Sigmoid colon (tissue), 7 donors: ENCODE data around the gene VPS25. TPM values are rescaled to one million over a fixed set of nuclear protein-coding genes. Genes with fewer than 3 reads are reported as not detected.

ENCODE experiments used
- DNase-seq: peaks from one replicate; pipeline ENCODE4 v3.0.0-alpha.2; 2019
- H3K27ac ChIP-seq, 4 donors: fragments of 200-600 bp; sonication (generic); one replicate each; pipeline ENCODE4 v1.5.1; 2016 to 2019; ENCODE audit warnings: mild to moderate bottlenecking in 1 of 4
- H3K27me3 ChIP-seq, 3 donors: fragments of 200-600 bp; sonication (generic); one replicate each; pipeline ENCODE4 v1.5.1; 2019; ENCODE audit warnings: mild to moderate bottlenecking in 1 of 3
- H3K36me3 ChIP-seq, 4 donors: fragments of 200-600 bp; sonication (generic); one replicate each; pipeline ENCODE4 v1.5.1; 2016 to 2019
- H3K4me1 ChIP-seq, 4 donors: fragments of 200-600 bp; sonication (generic); one replicate each; pipeline ENCODE4 v1.5.1; 2017 to 2019
- H3K4me3 ChIP-seq, 4 donors: fragments of 200-600 bp; sonication (generic); one replicate each; pipeline ENCODE4 v1.5.1; 2017 to 2019; ENCODE audit warnings: mild to moderate bottlenecking in 2 of 4, moderate library complexity in 1 of 4
- H3K9me3 ChIP-seq, 4 donors: fragments of 200-600 bp in 3 of 4; sonication (generic) in 3 of 4; one replicate each; pipeline versions ENCODE4 v1.5.1 to v1.6.1; 2013 to 2019
- EP300 ChIP-seq, 4 donors: sonication (generic); formaldehyde crosslinking; IDR thresholded peaks; one replicate each; pipeline ENCODE4 v1.6.1; 2017; ENCODE audit warnings: antibody characterized with exemption in 4 of 4
- POLR2A ChIP-seq, 2 donors: fragments of 450-650 bp; IDR thresholded peaks; one replicate each; pipeline ENCODE4 v1.6.1; 2016; ENCODE audit warnings: antibody characterized with exemption in 2 of 2, mild to moderate bottlenecking in 2 of 2, moderate library complexity in 2 of 2
- POLR2AphosphoS5 ChIP-seq, 4 donors: sonication (generic); formaldehyde crosslinking; IDR thresholded peaks; one replicate each; pipeline ENCODE4 v1.6.1; 2017; ENCODE audit warnings: antibody characterized with exemption in 4 of 4
- WGBS, 2 donors: extraction: QIAGEN DNeasy Blood & Tissue Kit; methylation state at CpG; one replicate each; pipeline ENCODE4 v1.1.7; 2013; 5-methylcytosine and 5-hydroxymethylcytosine counted together
- intact Hi-C: fragments of 100-400 bp; cut with DNase I; formaldehyde crosslinking; loops from one replicate; pipeline ENCODE4 v1.15.1; 2023
- polyA plus RNA-seq, 3 donors: library from polyadenylated mRNA; stranded (reverse); fragments of 200-250 nt; gene quantifications; one replicate each; pipeline ENCODE4 v1.2.3, GENCODE V29; 2013
- total RNA-seq, 4 donors: library from RNA; depleted of rRNA; stranded (reverse); fragments of >200 nt; gene quantifications; one replicate each; pipeline ENCODE4 v1.1.0, GENCODE V29; 2016
- TF ChIP-seq, protein P1 (sequence below), 4 experiments: fragments of 450-650 bp in 3 of 4; fragments of 200-600 bp in 1 of 4; IDR thresholded peaks; one replicate each; pipeline ENCODE4 v1.5.1; 2016 to 2019; ENCODE audit warnings: antibody characterized with exemption in 4 of 4, mild to moderate bottlenecking in 3 of 4, moderate library complexity in 2 of 4
- donor health status: healthy with polysubstance abuse.
- donor health status: Bipolar disorder and iron deficiency.
- donor health status: healthy.

VPS25 gene
- total and polyA plus RNA-seq, 7 donors: 27.1 to 135 (median 40.3) TPM

DNA sequence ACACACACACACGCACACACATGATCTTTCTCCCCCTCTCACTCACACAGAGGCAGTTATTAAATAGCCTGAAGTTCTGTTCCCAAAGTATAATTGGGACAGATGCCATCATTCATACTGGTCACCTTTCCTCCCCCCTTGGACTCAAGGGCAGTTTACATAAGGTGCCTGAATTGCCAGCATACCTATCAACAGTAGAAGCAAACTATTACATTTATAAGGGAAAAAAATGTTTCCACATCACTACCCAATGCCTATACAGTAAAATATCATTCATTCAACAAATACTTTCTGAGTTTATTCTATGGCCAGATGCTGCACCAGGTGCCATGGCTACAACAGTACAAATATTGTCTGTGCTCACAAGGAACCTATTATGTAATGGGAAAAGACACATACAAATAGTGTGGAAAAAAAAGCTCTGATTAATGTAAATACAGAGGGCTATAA lies 31.7 kb downstream of the VPS25 start:
- H3K27ac ChIP-seq: peak overlapping the region in 1 of 4 donors; percentile 76
- peaks cover 0 to 13% (median 6%) of the 10 kb centered on the region in 4 donors for H3K4me1 ChIP-seq
- no peaks in the 10 kb centered on the region for H3K9me3 ChIP-seq
- no peak overlapping the region for H3K4me3 ChIP-seq
- intact Hi-C loops: no loop called here
- H3K27me3 ChIP-seq: no peaks in the 10 kb centered on the region
- WGBS, 2 donors: 27 to 72% methylated on average over 1 of the region's 1 CpG
- TF ChIP-seq EP300 (IDR thresholded peaks at IDR 0.05) (no peak), POLR2AphosphoS5 (IDR thresholded peaks at IDR 0.05) (no peak), POLR2A (IDR thresholded peaks at IDR 0.05) (no peak)
- TF ChIP-seq, protein P1, sequence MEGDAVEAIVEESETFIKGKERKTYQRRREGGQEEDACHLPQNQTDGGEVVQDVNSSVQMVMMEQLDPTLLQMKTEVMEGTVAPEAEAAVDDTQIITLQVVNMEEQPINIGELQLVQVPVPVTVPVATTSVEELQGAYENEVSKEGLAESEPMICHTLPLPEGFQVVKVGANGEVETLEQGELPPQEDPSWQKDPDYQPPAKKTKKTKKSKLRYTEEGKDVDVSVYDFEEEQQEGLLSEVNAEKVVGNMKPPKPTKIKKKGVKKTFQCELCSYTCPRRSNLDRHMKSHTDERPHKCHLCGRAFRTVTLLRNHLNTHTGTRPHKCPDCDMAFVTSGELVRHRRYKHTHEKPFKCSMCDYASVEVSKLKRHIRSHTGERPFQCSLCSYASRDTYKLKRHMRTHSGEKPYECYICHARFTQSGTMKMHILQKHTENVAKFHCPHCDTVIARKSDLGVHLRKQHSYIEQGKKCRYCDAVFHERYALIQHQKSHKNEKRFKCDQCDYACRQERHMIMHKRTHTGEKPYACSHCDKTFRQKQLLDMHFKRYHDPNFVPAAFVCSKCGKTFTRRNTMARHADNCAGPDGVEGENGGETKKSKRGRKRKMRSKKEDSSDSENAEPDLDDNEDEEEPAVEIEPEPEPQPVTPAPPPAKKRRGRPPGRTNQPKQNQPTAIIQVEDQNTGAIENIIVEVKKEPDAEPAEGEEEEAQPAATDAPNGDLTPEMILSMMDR (IDR thresholded peaks at IDR 0.05): no peak
- no peaks in the 10 kb centered on the region for H3K36me3 ChIP-seq
- DNase-seq: no peak

GRCh38 chr17:42806249-42806648 lies 33.0 kb downstream of the VPS25 start:
- no peak for TF ChIP-seq POLR2A (IDR thresholded peaks at IDR 0.05)
- TF ChIP-seq, protein P1 (IDR thresholded peaks at IDR 0.05): no peak
- no peak for TF ChIP-seq EP300 (IDR thresholded peaks at IDR 0.05)
- no peak for TF ChIP-seq POLR2AphosphoS5 (IDR thresholded peaks at IDR 0.05)
- 20 to 66% methylated on average over 1 of the region's 1 CpG for WGBS, 2 donors
- Histone ChIP-seq H3K27me3 (no peaks in the 10 kb centered on the region), H3K36me3 (peaks cover 0 to 13% (median 3%) of the 10 kb centered on the region in 4 donors), H3K9me3 (no peaks in the 10 kb centered on the region), H3K4me3 (no peak overlapping the region), H3K4me1 (peaks cover 0 to 13% (median 6%) of the 10 kb centered on the region in 4 donors), H3K27ac (peak overlapping the region in 1 of 4 donors; percentile 76)
- no peak for DNase-seq
- intact Hi-C loops: no loop called here

GRCh38 chr17:42809250-42809649 lies 36.0 kb downstream of the VPS25 start:
- Histone ChIP-seq H3K27ac (peak overlapping the region; percentile 51 to 70 (median 57)), H3K27me3 (no peaks in the 10 kb centered on the region), H3K4me1 (peaks cover 0 to 14% (median 6%) of the 10 kb centered on the region in 4 donors), H3K9me3 (no peaks in the 10 kb centered on the region), H3K36me3 (peaks cover 4 to 42% (median 15%) of the 10 kb centered on the region in 4 donors), H3K4me3 (no peak overlapping the region)
- 28 to 61% methylated on average over 3 of the region's 3 CpGs for WGBS, 2 donors
- intact Hi-C loops: no loop called here
- DNase-seq: peak; percentile 87
- TF ChIP-seq, protein P1 (IDR thresholded peaks at IDR 0.05): no peak
- TF ChIP-seq POLR2AphosphoS5 (IDR thresholded peaks at IDR 0.05): peak in 2 of 4 donors; percentile 32 to 44

GRCh38 chr17:42814633-42815399 lies 41.6 kb downstream of the VPS25 start:
- DNase-seq: no peak
- Histone ChIP-seq H3K27me3 (no peaks in the 10 kb centered on the region), H3K36me3 (peaks cover 37 to 97% (median 67%) of the 10 kb centered on the region in 4 donors), H3K4me3 (no peak overlapping the region), H3K27ac (peak overlapping the region in 3 of 4 donors; percentile 10 to 25 (median 11)), H3K4me1 (peaks cover 0 to 10% (median 0%) of the 10 kb centered on the region in 4 donors), H3K9me3 (no peaks in the 10 kb centered on the region)
- intact Hi-C loops: no loop called here
- 68 to 78% methylated on average over 8 of the region's 8 CpGs for WGBS, 2 donors
- TF ChIP-seq POLR2A (IDR thresholded peaks at IDR 0.05): no peak
- TF ChIP-seq, protein P1 (IDR thresholded peaks at IDR 0.05): no peak
- TF ChIP-seq POLR2AphosphoS5 (IDR thresholded peaks at IDR 0.05): no peak
- TF ChIP-seq EP300 (IDR thresholded peaks at IDR 0.05): no peak
